NT2/D1 (cell line): ENCODE measurements around the gene MS4A1.

Experiments
- SUZ12 ChIP-seq: IDR thresholded peaks from 2 replicates; pipeline ENCODE4 v1.6.1; 2011; ENCODE audit not compliant: insufficient read length, insufficient read depth; ENCODE audit errors: extremely low read depth
- YY1 ChIP-seq: IDR thresholded peaks from 2 replicates; pipeline ENCODE4 v1.6.1; 2011; ENCODE audit not compliant: insufficient read length, insufficient read depth
- ZNF274 ChIP-seq: IDR thresholded peaks from 2 replicates; pipeline ENCODE4 v1.6.1; 2011; ENCODE audit warnings: mild to moderate bottlenecking, low read depth, low read length

DNA sequence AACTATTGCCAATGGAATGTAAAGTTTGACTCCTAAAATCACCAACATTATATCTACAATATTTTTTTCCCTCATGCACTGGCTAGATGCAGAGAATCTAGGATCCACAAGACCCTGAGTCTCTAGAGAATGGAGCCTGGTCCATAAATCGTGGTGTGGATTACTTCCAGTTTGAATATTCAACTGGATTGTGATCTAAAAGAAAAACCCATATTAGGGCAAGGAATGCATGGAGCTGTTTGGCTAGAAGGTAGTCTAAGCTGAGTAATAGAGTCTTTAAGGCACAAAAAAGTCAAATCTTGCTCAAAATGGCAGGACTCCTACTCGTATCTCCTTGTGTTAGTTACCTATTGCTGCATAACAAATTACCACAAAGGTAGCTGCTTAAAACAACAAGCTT, 35.6 kb upstream of the MS4A1 start:
- TF ChIP-seq SUZ12, result no peak
- TF ChIP-seq YY1, result no peak
- TF ChIP-seq ZNF274, result no peak
